Transverse colon (tissue), 4 donors: ENCODE results near the gene FAM234A.

Experiments
- POLR2A ChIP-seq: fragments of 450-650 bp; IDR thresholded peaks from one replicate; pipeline ENCODE4 v1.6.1; 2016; ENCODE audit warnings: antibody characterized with exemption, mild to moderate bottlenecking, moderate library complexity
- POLR2AphosphoS5 ChIP-seq, 3 donors: sonication (generic); formaldehyde crosslinking; IDR thresholded peaks; one replicate each; pipeline ENCODE4 v1.6.1; 2016; ENCODE audit warnings: antibody characterized with exemption in 3 of 3
- TF ChIP-seq, protein P1 (sequence below), 5 experiments: fragments of 200-600 bp in 3 of 5; fragments of 450-650 bp in 2 of 5; sonication (generic) in 3 of 5; IDR thresholded peaks; 1 replicate in 2 of 5; 2 replicates in 3 of 5; pipeline ENCODE4 v1.5.1; 2016 to 2017; ENCODE audit warnings: antibody characterized with exemption in 5 of 5, inconsistent platforms in 3 of 5, mild to moderate bottlenecking in 2 of 5, moderate library complexity in 1 of 5

DNA sequence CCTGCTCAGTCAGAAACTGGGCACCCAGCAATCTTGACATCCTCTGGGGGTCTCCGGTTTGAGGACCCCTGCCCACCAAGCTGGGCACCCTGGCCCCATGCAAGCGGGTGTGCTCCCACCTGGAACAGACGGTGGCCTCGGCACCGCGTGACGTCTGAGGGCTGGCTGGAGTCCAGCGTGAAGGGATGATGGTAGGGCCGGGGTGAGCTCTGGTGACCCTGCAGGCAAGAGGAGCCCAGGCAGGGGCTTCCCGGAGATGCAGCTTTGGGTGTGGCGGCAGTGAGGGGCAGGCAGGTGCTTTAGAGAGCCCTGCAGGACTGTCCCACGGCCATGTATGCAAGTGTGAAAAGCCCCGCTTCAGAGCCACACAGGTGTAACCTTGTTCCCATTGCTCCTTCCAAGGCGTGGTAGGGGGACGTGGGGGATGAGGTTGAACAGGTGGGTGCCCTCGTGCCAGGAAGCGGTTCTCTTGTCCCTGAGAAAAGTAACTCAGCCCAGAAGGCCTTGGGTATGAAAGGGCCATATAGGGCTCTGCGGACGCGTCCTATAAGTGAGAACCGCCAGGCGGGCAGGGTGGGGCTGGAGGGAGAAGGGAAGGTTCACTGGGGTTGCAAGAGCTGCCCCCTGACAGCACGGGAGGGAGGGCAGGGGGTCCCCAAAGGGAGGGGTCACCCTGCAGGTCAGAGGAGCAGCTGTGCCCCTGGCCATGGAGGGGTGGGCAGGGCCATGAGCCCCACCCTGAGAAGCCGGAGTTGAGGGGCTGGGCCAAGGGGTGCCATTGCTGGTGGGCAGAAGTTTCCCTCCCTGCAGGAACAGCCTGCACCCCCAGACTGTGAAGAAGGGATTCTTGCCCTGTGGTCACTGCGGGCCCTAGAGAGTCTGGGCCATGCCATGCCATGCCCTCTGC, 31.9 kb downstream of the FAM234A start:
- TF ChIP-seq, protein P1, sequence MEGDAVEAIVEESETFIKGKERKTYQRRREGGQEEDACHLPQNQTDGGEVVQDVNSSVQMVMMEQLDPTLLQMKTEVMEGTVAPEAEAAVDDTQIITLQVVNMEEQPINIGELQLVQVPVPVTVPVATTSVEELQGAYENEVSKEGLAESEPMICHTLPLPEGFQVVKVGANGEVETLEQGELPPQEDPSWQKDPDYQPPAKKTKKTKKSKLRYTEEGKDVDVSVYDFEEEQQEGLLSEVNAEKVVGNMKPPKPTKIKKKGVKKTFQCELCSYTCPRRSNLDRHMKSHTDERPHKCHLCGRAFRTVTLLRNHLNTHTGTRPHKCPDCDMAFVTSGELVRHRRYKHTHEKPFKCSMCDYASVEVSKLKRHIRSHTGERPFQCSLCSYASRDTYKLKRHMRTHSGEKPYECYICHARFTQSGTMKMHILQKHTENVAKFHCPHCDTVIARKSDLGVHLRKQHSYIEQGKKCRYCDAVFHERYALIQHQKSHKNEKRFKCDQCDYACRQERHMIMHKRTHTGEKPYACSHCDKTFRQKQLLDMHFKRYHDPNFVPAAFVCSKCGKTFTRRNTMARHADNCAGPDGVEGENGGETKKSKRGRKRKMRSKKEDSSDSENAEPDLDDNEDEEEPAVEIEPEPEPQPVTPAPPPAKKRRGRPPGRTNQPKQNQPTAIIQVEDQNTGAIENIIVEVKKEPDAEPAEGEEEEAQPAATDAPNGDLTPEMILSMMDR (IDR thresholded peaks at IDR 0.05), result no peak
- TF ChIP-seq POLR2A, result no peak
- TF ChIP-seq POLR2AphosphoS5 (IDR thresholded peaks at IDR 0.05), result no peak
